ENCODE data around the gene ANKRD36. TPM values are rescaled to one million over a fixed set of nuclear protein-coding genes. Genes with fewer than 3 reads are reported as not detected.
"Not testable (repeated sequence)": the region's sequence is repeated elsewhere in the genome, so short reads cannot be mapped to it uniquely, and the experiment has no call there.

ANKRD36 gene
- total and polyA plus RNA-seq, 9 of the 15 experiments (the other 6 are each of a cell fraction or from before 2014, with no cell fraction given): 8.0 to 29.1 (median 15.4) TPM

GRCh38 chr2:97113050-97113881 lies at the start of gene ANKRD36 (continued):
- TF ChIP-seq RREB1 (CRISPR knock-in tag; IDR thresholded peaks at IDR 0.05): peak; percentile 69; the same call in 1 of the 2 replicates
- TF ChIP-seq HNRNPLL (IDR thresholded peaks at IDR 0.05; ENCODE audit: low read depth, low read length, poor library complexity, severe bottlenecking): peak; percentile 44
- 0 out of 2 replicates have a peak, but pooled peaks have one; percentile 18 for TF ChIP-seq ZNF57 (CRISPR knock-in tag; IDR thresholded peaks at IDR 0.05)
- peak; percentile 50 for TF ChIP-seq C11orf30 (IDR thresholded peaks at IDR 0.05; ENCODE audit: low read depth)
- TF ChIP-seq OTX1 (CRISPR knock-in tag; IDR thresholded peaks at IDR 0.05): peak; percentile 84; the same call in 1 of the 2 replicates
- TF ChIP-seq ZNF282 (CRISPR knock-in tag; IDR thresholded peaks at IDR 0.05): 0 out of 2 replicates have a peak, but pooled peaks have one; percentile 52
- TF ChIP-seq SUPT5H (IDR thresholded peaks at IDR 0.05): peak; percentile 86
- TF ChIP-seq FOXM1 (IDR thresholded peaks at IDR 0.05; ENCODE audit: low read depth); JUND (tag; IDR thresholded peaks at IDR 0.05; ENCODE audit: borderline replicate concordance, low read depth, low read length): not testable (repeated sequence)
- 0 out of 2 replicates have a peak, but pooled peaks have one; percentile 61 for TF ChIP-seq FOXM1 (CRISPR knock-in tag; IDR thresholded peaks at IDR 0.05; ENCODE audit: low read depth)
- 0 out of 4 replicates have a peak, but pooled peaks of 1 of the 2 experiments have one; percentile 33 for TF ChIP-seq SIN3A (IDR thresholded peaks at IDR 0.05; ENCODE audit: borderline replicate concordance in 2 of 2, control insufficient read depth in 1 of 2, low read depth in 2 of 2, low read length in 2 of 2)
- TF ChIP-seq POLR2A (conservative IDR thresholded peaks at IDR 0.05): peak; percentile 87
- 0 out of 4 replicates have a peak, but pooled peaks of 1 of the 2 experiments have one; percentile 59 for TF ChIP-seq MLX (CRISPR knock-in tag; conservative IDR thresholded peaks at IDR 0.05)
- TF ChIP-seq CREM (IDR thresholded peaks at IDR 0.05; ENCODE audit: low read depth): peak; percentile 38; the same call in 1 of the 2 replicates
- TF ChIP-seq ZNF232 (CRISPR knock-in tag; IDR thresholded peaks at IDR 0.05): peak; percentile 71; the same call in 1 of the 2 replicates
- 0 out of 2 replicates have a peak, but pooled peaks have one; percentile 50 for TF ChIP-seq KDM2B (CRISPR knock-in tag; IDR thresholded peaks at IDR 0.05)
- 0 out of 2 replicates have a peak, but pooled peaks have one; percentile 4 for TF ChIP-seq JUND (IDR thresholded peaks at IDR 0.05; ENCODE audit: borderline replicate concordance, low read depth, low read length)
- TF ChIP-seq SP2 (IDR thresholded peaks at IDR 0.05; ENCODE audit: extremely low read depth, low read depth, low read length, poor library complexity, severe bottlenecking): peak; percentile 45
- TF ChIP-seq ZNF395 (CRISPR knock-in tag; IDR thresholded peaks at IDR 0.05): 0 out of 2 replicates have a peak, but pooled peaks have one; percentile 39

Data from K562 (cell line).